Nephron progenitor cell (in vitro differentiated cells): ENCODE results near the gene HSPBP1.

Source experiments
- DNase-seq: peaks from one replicate; pipeline ENCODE4 v3.0.0; 2021
- H3K27ac Mint-ChIP-seq: 2 replicates; pipeline ENCODE4 v1.8.0; 2021; ENCODE audit warnings: mild to moderate bottlenecking, moderate library complexity, mixed read lengths
- H3K27me3 Mint-ChIP-seq: 2 replicates; pipeline ENCODE4 v1.8.0; 2021; ENCODE audit warnings: mild to moderate bottlenecking, low read depth, mixed read lengths; ENCODE audit not compliant: poor library complexity
- H3K36me3 Mint-ChIP-seq: 2 replicates; pipeline ENCODE4 v1.8.0; 2021; ENCODE audit warnings: low read depth, mixed read lengths
- H3K4me1 Mint-ChIP-seq: 2 replicates; pipeline ENCODE4 v1.8.0; 2021; ENCODE audit warnings: mixed read lengths
- H3K4me3 Mint-ChIP-seq: 2 replicates; pipeline ENCODE4 v1.8.0; 2021; ENCODE audit warnings: mild to moderate bottlenecking, moderate library complexity, mixed read lengths
- H3K9me3 Mint-ChIP-seq: 2 replicates; pipeline ENCODE4 v1.8.0; 2021; ENCODE audit warnings: mild to moderate bottlenecking, moderate library complexity, mixed read lengths
- CTCF ChIP-seq: fragments of 200-600 bp; sonication (generic); IDR thresholded peaks from 2 replicates; pipeline ENCODE4 v1.5.0; 2021; ENCODE audit warnings: antibody characterized with exemption

Gene HSPBP1

GRCh38 chr19:55259540-55260210 lies 20.2 kb downstream of the HSPBP1 start:
- H3K4me1 Mint-ChIP-seq: peaks cover 42% of the 10 kb centered on the region
- DNase-seq: peak; percentile 35
- no peak for TF ChIP-seq CTCF
- H3K36me3 Mint-ChIP-seq: peaks cover 15% of the 10 kb centered on the region
- H3K4me3 Mint-ChIP-seq: peak overlapping the region; percentile 84
- no peaks in the 10 kb centered on the region for H3K27me3 Mint-ChIP-seq
- H3K27ac Mint-ChIP-seq: peak overlapping the region; percentile 99
- H3K9me3 Mint-ChIP-seq: no peaks in the 10 kb centered on the region

DNA sequence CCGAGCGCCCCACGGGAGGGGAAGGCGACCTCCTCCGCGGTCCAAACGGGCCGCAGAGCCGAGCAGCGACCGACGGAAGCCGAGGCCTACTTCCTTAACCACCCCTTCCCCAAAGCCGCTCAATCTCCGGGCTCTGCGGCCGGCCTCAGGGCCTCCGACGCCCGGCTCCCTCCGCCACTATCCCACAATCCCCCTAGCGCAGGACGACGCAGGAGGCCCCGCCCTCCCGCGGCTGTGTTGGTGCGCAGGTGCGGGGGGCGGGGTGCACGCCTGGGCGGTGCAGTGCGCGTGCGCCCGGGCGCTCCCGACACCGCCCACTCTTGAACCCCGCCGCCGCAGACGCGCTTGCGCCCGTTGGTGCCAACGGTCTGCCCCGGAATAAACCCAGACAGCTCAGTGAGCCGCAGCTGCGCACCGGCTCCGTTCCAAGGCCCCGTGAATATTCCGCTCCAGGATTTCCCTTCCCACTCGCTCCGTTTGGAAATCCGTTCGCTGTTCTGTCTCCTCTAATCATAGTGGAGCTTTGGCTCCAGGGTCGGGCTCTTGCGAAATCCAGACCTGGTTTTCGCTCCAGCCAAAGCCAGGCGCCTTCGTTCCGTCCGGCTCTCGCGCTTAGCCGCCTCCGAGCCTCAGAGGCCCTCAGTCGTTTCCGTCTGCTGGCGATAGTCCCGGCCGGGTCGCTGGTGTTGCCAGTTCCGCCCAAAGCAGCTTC lies 20.9 kb downstream of the HSPBP1 start, which contains the start of gene PPP6R1:
TSS of gene PPP6R1 (minus strand) at position 190 of the 712 bp plus-strand sequence. CDS start 11,914 bp downstream, outside the sequence.
- Mint-ChIP-seq H3K4me3 (peak within 1 kb of the TSS; percentile 97), H3K36me3 (peaks cover 15% of the 10 kb centered on the region), H3K27me3 (no peaks in the 10 kb centered on the region), H3K9me3 (no peaks in the 10 kb centered on the region), H3K27ac (peak within 1 kb of the TSS; percentile 99), H3K4me1 (peaks cover 49% of the 10 kb centered on the region)
- no peak for TF ChIP-seq CTCF
- DNase-seq: peak; percentile 97

GRCh38 chr19:55258476-55258827 lies 21.5 kb downstream of the HSPBP1 start:
- Mint-ChIP-seq H3K9me3 (no peaks in the 10 kb centered on the region), H3K4me3 (peak overlapping the region; percentile 84), H3K36me3 (peaks cover 14% of the 10 kb centered on the region), H3K27ac (no peak overlapping the region), H3K27me3 (no peaks in the 10 kb centered on the region), H3K4me1 (peaks cover 55% of the 10 kb centered on the region)
- DNase-seq: peak; percentile 50
- no peak for TF ChIP-seq CTCF

GRCh38 chr19:55257461-55258420 lies 22.2 kb downstream of the HSPBP1 start:
- peak; percentile 40 for DNase-seq
- H3K27me3 Mint-ChIP-seq: no peaks in the 10 kb centered on the region
- no peak for TF ChIP-seq CTCF
- H3K4me3 Mint-ChIP-seq: peak overlapping the region; percentile 97
- H3K36me3 Mint-ChIP-seq: peaks cover 8% of the 10 kb centered on the region
- H3K4me1 Mint-ChIP-seq: peaks cover 58% of the 10 kb centered on the region
- no peaks in the 10 kb centered on the region for H3K9me3 Mint-ChIP-seq
- H3K27ac Mint-ChIP-seq: peak overlapping the region; percentile 62

- no peak overlapping the region for H3K27ac Mint-ChIP-seq
- no peaks in the 10 kb centered on the region for H3K9me3 Mint-ChIP-seq
- no peak for TF ChIP-seq CTCF
- no peaks in the 10 kb centered on the region for H3K27me3 Mint-ChIP-seq
- no peaks in the 10 kb centered on the region for H3K36me3 Mint-ChIP-seq
- H3K4me1 Mint-ChIP-seq: peaks cover 61% of the 10 kb centered on the region
- peak overlapping the region; percentile 97 for H3K4me3 Mint-ChIP-seq
- no peak for DNase-seq
These were observed 23.1 kb downstream of the HSPBP1 start for GRCh38 chr19:55256562-55257460.
